Measurements from ENCODE around the gene USH2A.

GRCh38 chr1:215754112-215754511, 669.1 kb downstream of the USH2A start:
- no peak for TF ChIP-seq CTCF (conservative IDR thresholded peaks at IDR 0.05; ENCODE audit: low read depth, low read length)
- no peak for TF ChIP-seq EZH2 (IDR thresholded peaks at IDR 0.05; ENCODE audit: borderline replicate concordance, low read depth, low read length, poor library complexity, severe bottlenecking)

Data from A673 (cell line).